Esophagus muscularis mucosa (tissue), 3 donors: Measurements from ENCODE around the gene OGFOD3.

Experiments
- CTCF ChIP-seq, 3 experiments: fragments of 200-600 bp in 2 of 3; fragments of 450-650 bp in 1 of 3; sonication (generic) in 2 of 3; IDR thresholded peaks; one replicate each; pipeline ENCODE4 v1.5.1; 2017 to 2019; ENCODE audit warnings: antibody characterized with exemption in 3 of 3, mild to moderate bottlenecking in 2 of 3, moderate library complexity in 1 of 3
- POLR2A ChIP-seq: fragments of 450-650 bp; IDR thresholded peaks from one replicate; pipeline ENCODE4 v1.6.1; 2017; ENCODE audit warnings: antibody characterized with exemption, moderate library complexity, mild to moderate bottlenecking, low read depth
- POLR2AphosphoS5 ChIP-seq, 2 donors: sonication (generic); formaldehyde crosslinking; IDR thresholded peaks; one replicate each; pipeline ENCODE4 v1.6.1; 2017; ENCODE audit warnings: antibody characterized with exemption in 2 of 2

DNA sequence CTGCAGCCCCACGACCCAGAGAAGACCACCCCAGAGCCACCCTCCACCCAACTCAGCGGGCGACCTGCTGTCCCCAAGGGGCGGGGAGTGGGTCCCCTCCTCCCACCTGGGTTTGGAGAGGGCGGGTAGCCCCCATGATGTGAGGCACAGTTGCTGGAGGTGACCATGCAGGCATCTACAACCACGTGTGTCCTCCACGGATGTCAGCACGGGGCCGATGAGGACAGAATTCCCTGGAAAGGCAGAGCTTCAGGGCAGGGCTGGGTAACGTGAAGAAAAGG is 39.7 kb downstream of the OGFOD3 start:
- TF ChIP-seq CTCF (IDR thresholded peaks at IDR 0.05) = no peak
- no peak for TF ChIP-seq POLR2A
- TF ChIP-seq POLR2AphosphoS5 (IDR thresholded peaks at IDR 0.05) = no peak
